Keratinocyte (primary cell): Measurements from ENCODE around the gene AP4M1. TPM values are rescaled to one million over a fixed set of nuclear protein-coding genes. Genes with fewer than 3 reads are reported as not detected.

Experiments
- DNase-seq: peaks from one replicate; pipeline ENCODE4 v3.0.0-alpha.2; 2011; ENCODE audit warnings: low read depth, missing footprints, low spot score
- FAIRE-seq: peaks from 2 replicates; lab custom pipeline; 2011; peaks lifted over from hg19 to GRCh38; lab: Jason Lieb, UNC
- H2AFZ ChIP-seq: 2 replicates; pipeline ENCODE4 v1.6.0; 2012; ENCODE audit warnings: low read length, control low read depth, inconsistent platforms; ENCODE audit not compliant: control insufficient read depth
- H3K27ac ChIP-seq: 2 replicates; pipeline ENCODE4 v1.5.1; 2011; ENCODE audit warnings: low read length; ENCODE audit not compliant: control insufficient read depth, insufficient read depth
- H3K27me3 ChIP-seq: 3 replicates; pipeline ENCODE4 v1.6.0; 2011; ENCODE audit warnings: low read length; ENCODE audit not compliant: control insufficient read depth, insufficient read depth; ENCODE audit errors: extremely low read depth
- H3K36me3 ChIP-seq, 2 experiments: 2 replicates in 1 of 2; 3 replicates in 1 of 2; pipeline ENCODE4 v1.5.1; 2011; ENCODE audit warnings: low read length in 2 of 2, mild to moderate bottlenecking in 1 of 2; ENCODE audit not compliant: control insufficient read depth in 2 of 2, insufficient read depth in 2 of 2; ENCODE audit errors: extremely low read depth in 1 of 2
- H3K4me1 ChIP-seq: 3 replicates; pipeline ENCODE4 v1.5.1; 2011; ENCODE audit warnings: low read length; ENCODE audit not compliant: control insufficient read depth, insufficient read depth; ENCODE audit errors: extremely low read depth
- H3K4me2 ChIP-seq: 3 replicates; pipeline ENCODE4 v1.6.0; 2011; ENCODE audit warnings: low read depth, low read length; ENCODE audit not compliant: control insufficient read depth, insufficient read depth; ENCODE audit errors: extremely low read depth
- H3K4me3 ChIP-seq, 3 experiments: fragments of 200-600 bp in 1 of 3; sonication (generic) in 1 of 3; 2 replicates in 2 of 3; 3 replicates in 1 of 3; pipeline ENCODE4 v1.5.1; 2011 to 2016; ENCODE audit warnings: low read length in 3 of 3, mild to moderate bottlenecking in 3 of 3, control low read depth in 2 of 3, inconsistent platforms in 1 of 3, low read depth in 1 of 3, mixed read lengths in 1 of 3, mixed run types in 1 of 3, moderate library complexity in 1 of 3; ENCODE audit not compliant: control insufficient read depth in 2 of 3, insufficient read depth in 2 of 3; ENCODE audit errors: extremely low read depth in 1 of 3
- H3K79me2 ChIP-seq: 2 replicates; pipeline ENCODE4 v1.6.0; 2012; ENCODE audit warnings: low read length; ENCODE audit not compliant: control insufficient read depth, insufficient read depth
- H3K9ac ChIP-seq: 3 replicates; pipeline ENCODE4 v1.6.0; 2011; ENCODE audit warnings: low read length; ENCODE audit not compliant: control insufficient read depth, insufficient read depth; ENCODE audit errors: extremely low read depth
- H3K9me1 ChIP-seq: 3 replicates; pipeline ENCODE4 v1.6.0; 2011; ENCODE audit warnings: low read length; ENCODE audit not compliant: control insufficient read depth, insufficient read depth; ENCODE audit errors: extremely low read depth
- H3K9me3 ChIP-seq: 2 replicates; pipeline ENCODE4 v1.5.1; 2012; ENCODE audit warnings: low read depth, low read length; ENCODE audit not compliant: control insufficient read depth
- H4K20me1 ChIP-seq: 3 replicates; pipeline ENCODE4 v1.6.0; 2011; ENCODE audit warnings: low read length; ENCODE audit not compliant: control insufficient read depth, insufficient read depth; ENCODE audit errors: extremely low read depth
- EZH2 ChIP-seq: IDR thresholded peaks from one replicate; pipeline ENCODE4 v1.6.1; 2012; ENCODE audit warnings: inconsistent platforms, mild to moderate bottlenecking, low read length, moderate library complexity
- dilution Hi-C: fragments of 300-500 bp; cut with MboI; formaldehyde crosslinking; loops from one replicate; pipeline ENCODE4 v1.7.0; 2020; ENCODE audit warnings: low sequenced_read_pairs; ENCODE audit not compliant: extremely low pct_ligation_motif_present
- polyA plus RNA-seq, 5 experiments: library from polyadenylated mRNA; depleted of rRNA in 3 of 5; stranded (reverse) in 3 of 5; stranded (forward) in 1 of 5; unstranded in 1 of 5; fragments of >200 nt; gene quantifications; 1 replicate in 1 of 5; 2 replicates in 3 of 5; 3 replicates in 1 of 5; pipeline versions ENCODE4 v1.2.1 to v1.2.3, GENCODE V29; 2011 to 2012; ENCODE audit warnings: missing spikeins in 2 of 5, low read depth in 1 of 5, low replicate concordance in 1 of 5
- TF ChIP-seq, protein P1 (sequence below), 3 experiments: IDR thresholded peaks in 1 of 3; conservative IDR thresholded peaks in 1 of 3; optimal IDR thresholded peaks in 1 of 3; 2 replicates in 2 of 3; 3 replicates in 1 of 3; pipeline versions ENCODE3 to v1.5.1; 2011; ENCODE audit warnings: low read length in 3 of 3, mild to moderate bottlenecking in 3 of 3, moderate library complexity in 2 of 3, control low read depth in 1 of 3, inconsistent platforms in 1 of 3; ENCODE audit not compliant: insufficient read depth in 2 of 3; ENCODE audit errors: extremely low read depth in 1 of 3

AP4M1 gene
- polyA plus RNA-seq, 1 donor (not counting 4 experiments of a cell fraction or from before 2014, with no cell fraction given): 14.2 TPM

GRCh38 chr7:100081535-100082102 lies 19.8 kb upstream of the AP4M1 start, which contains the start of gene ZNF3:
TSS of gene ZNF3 (minus strand) at chr7:100081723. CDS start at chr7:100077357, 4,366 bp downstream.
- no peaks in the 10 kb centered on the region for H3K9me3 ChIP-seq
- H3K4me1 ChIP-seq: peaks cover 15% of the 10 kb centered on the region
- peaks cover 47% of the 10 kb centered on the region for H3K79me2 ChIP-seq
- no peaks in the 10 kb centered on the region for H3K27me3 ChIP-seq
- peak within 1 kb of the TSS; percentile 83 to 99 (median 99) for H3K4me3 ChIP-seq
- DNase-seq (peak; percentile 91), FAIRE-seq (peak; percentile 69)
- H3K36me3 ChIP-seq: peaks cover 13 to 19% of the 10 kb centered on the region in 2 experiments
- H3K9me1 ChIP-seq: no peaks in the 10 kb centered on the region
- H2AFZ ChIP-seq: peak within 1 kb of the TSS; percentile 86
- H3K9ac ChIP-seq: peak within 1 kb of the TSS; percentile 95
- H4K20me1 ChIP-seq: no peaks in the 10 kb centered on the region
- dilution Hi-C loops: no loop called here
- TF ChIP-seq, protein P1, sequence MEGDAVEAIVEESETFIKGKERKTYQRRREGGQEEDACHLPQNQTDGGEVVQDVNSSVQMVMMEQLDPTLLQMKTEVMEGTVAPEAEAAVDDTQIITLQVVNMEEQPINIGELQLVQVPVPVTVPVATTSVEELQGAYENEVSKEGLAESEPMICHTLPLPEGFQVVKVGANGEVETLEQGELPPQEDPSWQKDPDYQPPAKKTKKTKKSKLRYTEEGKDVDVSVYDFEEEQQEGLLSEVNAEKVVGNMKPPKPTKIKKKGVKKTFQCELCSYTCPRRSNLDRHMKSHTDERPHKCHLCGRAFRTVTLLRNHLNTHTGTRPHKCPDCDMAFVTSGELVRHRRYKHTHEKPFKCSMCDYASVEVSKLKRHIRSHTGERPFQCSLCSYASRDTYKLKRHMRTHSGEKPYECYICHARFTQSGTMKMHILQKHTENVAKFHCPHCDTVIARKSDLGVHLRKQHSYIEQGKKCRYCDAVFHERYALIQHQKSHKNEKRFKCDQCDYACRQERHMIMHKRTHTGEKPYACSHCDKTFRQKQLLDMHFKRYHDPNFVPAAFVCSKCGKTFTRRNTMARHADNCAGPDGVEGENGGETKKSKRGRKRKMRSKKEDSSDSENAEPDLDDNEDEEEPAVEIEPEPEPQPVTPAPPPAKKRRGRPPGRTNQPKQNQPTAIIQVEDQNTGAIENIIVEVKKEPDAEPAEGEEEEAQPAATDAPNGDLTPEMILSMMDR (optimal IDR thresholded peaks at IDR 0.05 in 1 of 3, IDR thresholded peaks at IDR 0.05 in 1 of 3, conservative IDR thresholded peaks at IDR 0.05 in 1 of 3; ENCODE audit: extremely low read depth in 1 of 3, insufficient read depth in 2 of 3, low read length in 3 of 3): peak; percentile 59 to 95 (median 87)
- no peak for TF ChIP-seq EZH2
- H3K27ac ChIP-seq: peak within 1 kb of the TSS; percentile 89
- peak within 1 kb of the TSS; percentile 88 for H3K4me2 ChIP-seq

DNA sequence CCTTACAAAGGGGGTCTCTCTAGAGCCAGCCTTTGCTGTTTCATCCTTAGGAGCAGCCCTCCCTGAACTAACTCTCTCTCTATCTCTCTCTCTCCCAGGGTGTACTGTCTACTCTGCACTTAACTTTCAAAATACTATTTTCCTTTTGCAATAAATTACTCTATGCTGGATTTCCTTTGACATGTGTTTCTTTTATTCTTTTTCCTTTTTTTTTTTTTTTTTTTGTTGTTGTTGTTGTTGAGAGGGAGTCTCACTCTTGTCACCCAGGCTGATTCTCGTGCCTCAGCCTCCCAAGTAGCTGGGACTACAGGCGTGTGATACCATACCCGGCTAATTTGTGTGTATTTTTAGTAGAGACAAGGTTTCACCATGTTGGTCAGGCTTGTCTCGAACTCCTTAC lies 18.5 kb upstream of the AP4M1 start:
- Histone ChIP-seq H3K36me3 (peaks cover 8 to 13% of the 10 kb centered on the region in 2 experiments), H3K27ac (no peak overlapping the region), H3K27me3 (no peaks in the 10 kb centered on the region), H3K4me2 (no peak overlapping the region), H3K9me1 (no peaks in the 10 kb centered on the region), H4K20me1 (no peaks in the 10 kb centered on the region), H3K9me3 (no peaks in the 10 kb centered on the region), H2AFZ (no peak overlapping the region), H3K79me2 (peaks cover 35% of the 10 kb centered on the region), H3K4me3 (no peak overlapping the region), H3K4me1 (peaks cover 29% of the 10 kb centered on the region), H3K9ac (no peak overlapping the region)
- TF ChIP-seq, protein P1 (optimal IDR thresholded peaks at IDR 0.05 in 1 of 3, IDR thresholded peaks at IDR 0.05 in 1 of 3, conservative IDR thresholded peaks at IDR 0.05 in 1 of 3; ENCODE audit: extremely low read depth in 1 of 3, insufficient read depth in 2 of 3, low read length in 3 of 3): no peak
- TF ChIP-seq EZH2: no peak
- FAIRE-seq (no peak), DNase-seq (no peak)
- dilution Hi-C loops: no loop called here
